HFFc6 (cell line): ENCODE results near the gene ANTXR1. TPM values are rescaled to one million over a fixed set of nuclear protein-coding genes. Genes with fewer than 3 reads are reported as not detected.

ENCODE experiments used
- microRNA-seq: library from miRNA; unstranded; fragments of <30 nt; microRNA quantifications from one replicate; pipeline ENCODE4, GENCODE V29; 2019
- total RNA-seq, 6 experiments: library from RNA; stranded (reverse); fragmentation: NEBNext Ultra II Directional; extraction: Animal tissue kit (Norgen Biotek cat#: 25700); gene quantifications; 2 replicates in 1 of 6; 3 replicates in 5 of 6; pipeline ENCODE4 v1.2.3, GENCODE V29; 2021

Gene ANTXR1
- total RNA-seq, 6 experiments from 2014 or later: 98.0 to 137 (median 124) TPM

Small RNA genes lying within 50 kb of the gene (microRNA-seq; reads per million reads assigned to microRNA genes)
- 2.3 reads per million for gene MIR3126

Other genes with a start within 250 kb of the ANTXR1 start
- gene BMP10, start 141.8 kb upstream of the ANTXR1 start, total RNA-seq: not detected
- not detected for gene GKN2, start 60.3 kb upstream of the ANTXR1 start, total RNA-seq
- not detected for gene GKN1, start 38.5 kb upstream of the ANTXR1 start, total RNA-seq